GM23338 (cell line): Measurements from ENCODE around the gene UXS1.

ENCODE experiments used
- CREB1 ChIP-seq: fragments of 250-450 bp; sonication (Bioruptor Pico); IDR thresholded peaks from 2 replicates; pipeline ENCODE4 v1.5.0; 2020; ENCODE audit warnings: low read depth, mild to moderate bottlenecking, moderate library complexity
- EZH2 ChIP-seq: fragments of 200-600 bp; sonication (generic); IDR thresholded peaks from one replicate; pipeline ENCODE4 v1.8.0; 2017; ENCODE audit warnings: antibody characterized with exemption, mild to moderate bottlenecking, low read depth; ENCODE audit not compliant: unreplicated experiment
- EZH2phosphoT487 ChIP-seq: fragments of 200-600 bp; sonication (generic); IDR thresholded peaks from one replicate; pipeline ENCODE4 v1.8.1; 2018; ENCODE audit warnings: antibody characterized with exemption; ENCODE audit not compliant: unreplicated experiment
- JUNB ChIP-seq: IDR thresholded peaks from one replicate; pipeline ENCODE4 v1.6.1; 2016; ENCODE audit warnings: antibody characterized with exemption; ENCODE audit not compliant: unreplicated experiment
- NANOG ChIP-seq: IDR thresholded peaks from 2 replicates; pipeline ENCODE4 v1.6.1; 2016; ENCODE audit warnings: antibody characterized with exemption, borderline replicate concordance
- POLR2AphosphoS5 ChIP-seq: IDR thresholded peaks from 2 replicates; pipeline ENCODE4 v1.6.1; 2016; ENCODE audit warnings: antibody characterized with exemption, low read depth
- TF ChIP-seq, protein P1 (sequence below): IDR thresholded peaks from 2 replicates; pipeline ENCODE4 v1.6.1; 2016; ENCODE audit warnings: antibody characterized with exemption
- TF ChIP-seq, protein P2 (sequence below), 2 experiments: fragments of 200-600 bp in 1 of 2; sonication (generic) in 1 of 2; conservative IDR thresholded peaks; 2 replicates each; pipeline versions ENCODE4 v1.5.1 to v1.6.1; 2016 to 2017; ENCODE audit warnings: antibody characterized with exemption in 2 of 2, low read depth in 2 of 2, mild to moderate bottlenecking in 2 of 2, moderate library complexity in 1 of 2
- TF ChIP-seq, protein P3 (sequence below): IDR thresholded peaks from one replicate; pipeline ENCODE4 v1.6.1; 2018; ENCODE audit warnings: antibody characterized with exemption; ENCODE audit not compliant: unreplicated experiment

DNA sequence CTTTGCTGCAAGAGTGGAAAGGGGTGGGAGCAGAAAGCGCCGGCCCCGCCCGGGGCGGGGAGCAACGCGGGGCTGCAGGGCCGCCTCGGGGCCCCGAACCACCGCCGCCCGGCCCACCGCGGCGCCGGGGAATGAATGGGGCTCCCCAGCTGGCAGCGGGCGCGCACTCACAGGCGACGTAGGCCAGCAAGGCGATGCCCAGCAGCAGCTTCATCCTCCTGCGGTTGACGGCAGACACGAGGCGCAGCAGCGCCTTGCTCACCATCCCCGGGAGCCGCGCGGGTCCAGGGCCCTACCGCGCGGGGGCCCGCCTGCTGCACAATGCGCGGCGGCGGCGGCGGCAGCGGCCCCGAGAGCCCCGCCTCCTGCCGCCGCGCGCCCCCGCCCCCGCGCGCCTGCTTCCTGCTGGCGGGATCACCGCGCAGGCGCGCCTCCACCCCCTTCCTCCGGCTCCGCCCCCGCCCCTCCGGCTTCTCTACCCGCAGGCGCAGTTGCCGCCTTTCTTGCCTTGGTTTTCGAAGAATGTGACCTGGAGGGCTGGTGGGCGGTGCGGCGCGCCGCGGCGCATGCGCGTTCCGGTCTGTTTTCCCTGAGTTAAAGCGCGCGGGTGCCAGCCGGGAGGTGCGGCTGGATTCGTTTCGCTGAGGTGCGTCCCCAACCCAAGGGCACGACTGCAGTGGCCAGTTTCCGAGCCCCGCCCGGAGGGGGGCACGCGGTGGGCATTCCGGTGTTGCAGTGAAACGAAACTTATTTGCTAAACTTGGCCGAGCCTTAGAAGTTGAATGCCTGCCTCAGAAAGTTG lies at the start of gene UXS1:
- TF ChIP-seq, protein P1, sequence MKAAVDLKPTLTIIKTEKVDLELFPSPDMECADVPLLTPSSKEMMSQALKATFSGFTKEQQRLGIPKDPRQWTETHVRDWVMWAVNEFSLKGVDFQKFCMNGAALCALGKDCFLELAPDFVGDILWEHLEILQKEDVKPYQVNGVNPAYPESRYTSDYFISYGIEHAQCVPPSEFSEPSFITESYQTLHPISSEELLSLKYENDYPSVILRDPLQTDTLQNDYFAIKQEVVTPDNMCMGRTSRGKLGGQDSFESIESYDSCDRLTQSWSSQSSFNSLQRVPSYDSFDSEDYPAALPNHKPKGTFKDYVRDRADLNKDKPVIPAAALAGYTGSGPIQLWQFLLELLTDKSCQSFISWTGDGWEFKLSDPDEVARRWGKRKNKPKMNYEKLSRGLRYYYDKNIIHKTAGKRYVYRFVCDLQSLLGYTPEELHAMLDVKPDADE: no peak
- TF ChIP-seq, protein P2, sequence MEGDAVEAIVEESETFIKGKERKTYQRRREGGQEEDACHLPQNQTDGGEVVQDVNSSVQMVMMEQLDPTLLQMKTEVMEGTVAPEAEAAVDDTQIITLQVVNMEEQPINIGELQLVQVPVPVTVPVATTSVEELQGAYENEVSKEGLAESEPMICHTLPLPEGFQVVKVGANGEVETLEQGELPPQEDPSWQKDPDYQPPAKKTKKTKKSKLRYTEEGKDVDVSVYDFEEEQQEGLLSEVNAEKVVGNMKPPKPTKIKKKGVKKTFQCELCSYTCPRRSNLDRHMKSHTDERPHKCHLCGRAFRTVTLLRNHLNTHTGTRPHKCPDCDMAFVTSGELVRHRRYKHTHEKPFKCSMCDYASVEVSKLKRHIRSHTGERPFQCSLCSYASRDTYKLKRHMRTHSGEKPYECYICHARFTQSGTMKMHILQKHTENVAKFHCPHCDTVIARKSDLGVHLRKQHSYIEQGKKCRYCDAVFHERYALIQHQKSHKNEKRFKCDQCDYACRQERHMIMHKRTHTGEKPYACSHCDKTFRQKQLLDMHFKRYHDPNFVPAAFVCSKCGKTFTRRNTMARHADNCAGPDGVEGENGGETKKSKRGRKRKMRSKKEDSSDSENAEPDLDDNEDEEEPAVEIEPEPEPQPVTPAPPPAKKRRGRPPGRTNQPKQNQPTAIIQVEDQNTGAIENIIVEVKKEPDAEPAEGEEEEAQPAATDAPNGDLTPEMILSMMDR (conservative IDR thresholded peaks at IDR 0.05; ENCODE audit: low read depth in 2 of 2): no peak
- TF ChIP-seq NANOG: no peak
- no peak for TF ChIP-seq EZH2
- TF ChIP-seq CREB1: no peak
- TF ChIP-seq, protein P3, sequence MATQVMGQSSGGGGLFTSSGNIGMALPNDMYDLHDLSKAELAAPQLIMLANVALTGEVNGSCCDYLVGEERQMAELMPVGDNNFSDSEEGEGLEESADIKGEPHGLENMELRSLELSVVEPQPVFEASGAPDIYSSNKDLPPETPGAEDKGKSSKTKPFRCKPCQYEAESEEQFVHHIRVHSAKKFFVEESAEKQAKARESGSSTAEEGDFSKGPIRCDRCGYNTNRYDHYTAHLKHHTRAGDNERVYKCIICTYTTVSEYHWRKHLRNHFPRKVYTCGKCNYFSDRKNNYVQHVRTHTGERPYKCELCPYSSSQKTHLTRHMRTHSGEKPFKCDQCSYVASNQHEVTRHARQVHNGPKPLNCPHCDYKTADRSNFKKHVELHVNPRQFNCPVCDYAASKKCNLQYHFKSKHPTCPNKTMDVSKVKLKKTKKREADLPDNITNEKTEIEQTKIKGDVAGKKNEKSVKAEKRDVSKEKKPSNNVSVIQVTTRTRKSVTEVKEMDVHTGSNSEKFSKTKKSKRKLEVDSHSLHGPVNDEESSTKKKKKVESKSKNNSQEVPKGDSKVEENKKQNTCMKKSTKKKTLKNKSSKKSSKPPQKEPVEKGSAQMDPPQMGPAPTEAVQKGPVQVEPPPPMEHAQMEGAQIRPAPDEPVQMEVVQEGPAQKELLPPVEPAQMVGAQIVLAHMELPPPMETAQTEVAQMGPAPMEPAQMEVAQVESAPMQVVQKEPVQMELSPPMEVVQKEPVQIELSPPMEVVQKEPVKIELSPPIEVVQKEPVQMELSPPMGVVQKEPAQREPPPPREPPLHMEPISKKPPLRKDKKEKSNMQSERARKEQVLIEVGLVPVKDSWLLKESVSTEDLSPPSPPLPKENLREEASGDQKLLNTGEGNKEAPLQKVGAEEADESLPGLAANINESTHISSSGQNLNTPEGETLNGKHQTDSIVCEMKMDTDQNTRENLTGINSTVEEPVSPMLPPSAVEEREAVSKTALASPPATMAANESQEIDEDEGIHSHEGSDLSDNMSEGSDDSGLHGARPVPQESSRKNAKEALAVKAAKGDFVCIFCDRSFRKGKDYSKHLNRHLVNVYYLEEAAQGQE: no peak
- TF ChIP-seq POLR2AphosphoS5: peak; percentile 88
- TF ChIP-seq JUNB: no peak
- no peak for TF ChIP-seq EZH2phosphoT487
